Esophagus squamous epithelium (tissue), 5 donors: ENCODE measurements around the gene FAM169A. TPM values are rescaled to one million over a fixed set of nuclear protein-coding genes. Genes with fewer than 3 reads are reported as not detected.
"Not testable (repeated sequence)": the region's sequence is repeated elsewhere in the genome, so short reads cannot be mapped to it uniquely, and the experiment has no call there.

ENCODE experiments used
- DNase-seq: peaks from one replicate; lab custom pipeline; 2025; lab: John Stamatoyannopoulos, UW
- H3K27ac ChIP-seq, 4 donors: fragments of 200-600 bp; sonication (generic); one replicate each; pipeline ENCODE4 v1.5.1; 2016 to 2019; ENCODE audit warnings: mild to moderate bottlenecking in 1 of 4
- H3K27me3 ChIP-seq, 4 donors: fragments of 200-600 bp; sonication (generic); 1 replicate in 3 of 4; 2 replicates in 1 of 4; pipeline versions ENCODE4 v1.5.1 to v1.6.0; 2017 to 2021; ENCODE audit warnings: antibody characterized with exemption in 1 of 4
- H3K36me3 ChIP-seq, 3 donors: fragments of 200-600 bp; sonication (generic); one replicate each; pipeline ENCODE4 v1.5.1; 2016 to 2019
- H3K4me1 ChIP-seq, 3 donors: fragments of 200-600 bp; sonication (generic); one replicate each; pipeline ENCODE4 v1.5.1; 2017 to 2019
- H3K4me3 ChIP-seq, 4 donors: fragments of 200-600 bp; sonication (generic); 1 replicate in 3 of 4; 2 replicates in 1 of 4; pipeline ENCODE4 v1.5.1; 2016 to 2019; ENCODE audit warnings: mild to moderate bottlenecking in 2 of 4, moderate library complexity in 1 of 4
- H3K9me3 ChIP-seq, 3 donors: fragments of 200-600 bp; sonication (generic); one replicate each; pipeline ENCODE4 v1.5.1; 2016 to 2019
- CTCF ChIP-seq, 6 experiments: fragments of 450-650 bp in 4 of 6; fragments of 200-600 bp in 2 of 6; sonication (generic) in 2 of 6; IDR thresholded peaks; one replicate each; pipeline ENCODE4 v1.5.1; 2016 to 2019; ENCODE audit warnings: antibody characterized with exemption in 6 of 6, mild to moderate bottlenecking in 4 of 6, moderate library complexity in 4 of 6
- POLR2A ChIP-seq, 4 donors: fragments of 450-650 bp; IDR thresholded peaks; one replicate each; pipeline ENCODE4 v1.6.1; 2017; ENCODE audit warnings: antibody characterized with exemption in 4 of 4, mild to moderate bottlenecking in 4 of 4, moderate library complexity in 3 of 4
- WGBS, 2 donors: methylation state at CpG; one replicate each; pipeline ENCODE4 v1.1.5; 2018; 5-methylcytosine and 5-hydroxymethylcytosine counted together
- intact Hi-C: fragments of 100-400 bp; cut with DNase I; formaldehyde crosslinking; loops from one replicate; pipeline ENCODE4 v1.15.0; 2022
- total RNA-seq, 4 donors: library from RNA; depleted of rRNA; stranded (reverse); fragments of >200 nt; gene quantifications; one replicate each; pipeline ENCODE4 v1.1.0, GENCODE V29; 2016
- donor health status: DM: yes; HTN: yes; CAD: no.

The FAM169A gene
- total RNA-seq, 4 donors from 2014 or later: 0.30 to 5.8 (median 3.1) TPM

GRCh38 chr5:74873525-74874249 is 7.5 kb upstream of the FAM169A start:
- TF ChIP-seq CTCF (IDR thresholded peaks at IDR 0.05) (no peak), POLR2A (IDR thresholded peaks at IDR 0.05) (no peak)
- intact Hi-C loops: no loop called here
- whole genome bisulfite sequencing, 2 donors: 69 to 79% methylated on average over 3 of the region's 3 CpGs

GRCh38 chr5:74870299-74871067 is 4.3 kb upstream of the FAM169A start:
- intact Hi-C loops: no loop called here

More at GRCh38 chr5:74873525-74874249, 7.5 kb upstream of the FAM169A start:
- no peak for DNase-seq
- Histone ChIP-seq H3K27me3 (no peaks in the 10 kb centered on the region), H3K4me1 (no peaks in the 10 kb centered on the region), H3K36me3 (no peaks in the 10 kb centered on the region), H3K4me3 (no peak overlapping the region), H3K27ac (no peak overlapping the region), H3K9me3 (no peaks in the 10 kb centered on the region)

GRCh38 chr5:74869414-74869813 is 3.2 kb upstream of the FAM169A start:
- H3K27me3 ChIP-seq: peaks cover 0 to 29% (median 0%) of the 10 kb centered on the region in 4 donors
- WGBS, 2 donors: 63 to 64% methylated on average over 10 of the region's 10 CpGs
- intact Hi-C loops: not testable (repeated sequence)

More at GRCh38 chr5:74870299-74871067, 4.3 kb upstream of the FAM169A start:
- Histone ChIP-seq H3K27me3 (peaks cover 0 to 19% (median 0%) of the 10 kb centered on the region in 4 donors), H3K9me3 (no peaks in the 10 kb centered on the region), H3K27ac (no peak overlapping the region), H3K4me3 (no peak overlapping the region), H3K36me3 (no peaks in the 10 kb centered on the region), H3K4me1 (peaks cover 4 to 12% (median 11%) of the 10 kb centered on the region in 3 donors)
- no peak for TF ChIP-seq CTCF (IDR thresholded peaks at IDR 0.05)
- TF ChIP-seq POLR2A (IDR thresholded peaks at IDR 0.05): no peak
- no peak for DNase-seq
- 73 to 75% methylated on average over 3 of the region's 3 CpGs for WGBS, 2 donors

GRCh38 chr5:74866596-74867162 is 492 bp upstream of the FAM169A start:
- Histone ChIP-seq H3K4me1 (peaks cover 9 to 20% (median 16%) of the 10 kb centered on the region in 3 donors), H3K27ac (peak overlapping the region in 2 of 4 donors; percentile 12 to 39), H3K27me3 (peaks cover 0 to 34% (median 0%) of the 10 kb centered on the region in 4 donors), H3K36me3 (no peaks in the 10 kb centered on the region), H3K9me3 (no peaks in the 10 kb centered on the region), H3K4me3 (peak overlapping the region; percentile 50 to 82 (median 64))
- WGBS, 2 donors: 31 to 37% methylated on average over 20 to 22 of the region's 37 CpGs
- intact Hi-C loops: no loop called here
- no peak for DNase-seq
- no peak for TF ChIP-seq POLR2A (IDR thresholded peaks at IDR 0.05)
- TF ChIP-seq CTCF (IDR thresholded peaks at IDR 0.05): no peak

More at GRCh38 chr5:74869414-74869813, 3.2 kb upstream of the FAM169A start:
- not testable (repeated sequence) for H3K36me3 ChIP-seq, DNase-seq, H3K4me3 ChIP-seq, H3K27ac ChIP-seq, H3K9me3 ChIP-seq
- peaks cover 9 to 20% (median 16%) of the 10 kb centered on the region in 3 donors for H3K4me1 ChIP-seq

- H3K27ac ChIP-seq: peak overlapping the region in 3 of 4 donors; percentile 2 to 39 (median 23)
- peak overlapping the region; percentile 50 to 82 (median 64) for H3K4me3 ChIP-seq
- H3K4me1 ChIP-seq: peaks cover 9 to 20% (median 16%) of the 10 kb centered on the region in 3 donors
- intact Hi-C loops: no loop called here
- H3K36me3 ChIP-seq: no peaks in the 10 kb centered on the region
- peaks cover 0 to 34% (median 0%) of the 10 kb centered on the region in 4 donors for H3K27me3 ChIP-seq
- DNase-seq: no peak
- no peak for TF ChIP-seq POLR2A (IDR thresholded peaks at IDR 0.05)
- no peak for TF ChIP-seq CTCF (IDR thresholded peaks at IDR 0.05)
- no peaks in the 10 kb centered on the region for H3K9me3 ChIP-seq
- 17 to 22% methylated on average over 14 to 18 of the region's 23 CpGs for WGBS, 2 donors
Measured at GRCh38 chr5:74865256-74865803, 857 bp downstream of the FAM169A start.
